Sigmoid colon (tissue), 7 donors: Measurements from ENCODE around the gene TUBA1C. TPM values are rescaled to one million over a fixed set of nuclear protein-coding genes. Genes with fewer than 3 reads are reported as not detected.

ENCODE experiments used
- DNase-seq: peaks from one replicate; pipeline ENCODE4 v3.0.0-alpha.2; 2019
- H3K27ac ChIP-seq, 4 donors: fragments of 200-600 bp; sonication (generic); one replicate each; pipeline ENCODE4 v1.5.1; 2016 to 2019; ENCODE audit warnings: mild to moderate bottlenecking in 1 of 4
- H3K27me3 ChIP-seq, 3 donors: fragments of 200-600 bp; sonication (generic); one replicate each; pipeline ENCODE4 v1.5.1; 2019; ENCODE audit warnings: mild to moderate bottlenecking in 1 of 3
- H3K36me3 ChIP-seq, 4 donors: fragments of 200-600 bp; sonication (generic); one replicate each; pipeline ENCODE4 v1.5.1; 2016 to 2019
- H3K4me1 ChIP-seq, 4 donors: fragments of 200-600 bp; sonication (generic); one replicate each; pipeline ENCODE4 v1.5.1; 2017 to 2019
- H3K4me3 ChIP-seq, 4 donors: fragments of 200-600 bp; sonication (generic); one replicate each; pipeline ENCODE4 v1.5.1; 2017 to 2019; ENCODE audit warnings: mild to moderate bottlenecking in 2 of 4, moderate library complexity in 1 of 4
- H3K9me3 ChIP-seq, 4 donors: fragments of 200-600 bp in 3 of 4; sonication (generic) in 3 of 4; one replicate each; pipeline versions ENCODE4 v1.5.1 to v1.6.1; 2013 to 2019
- EP300 ChIP-seq, 4 donors: sonication (generic); formaldehyde crosslinking; IDR thresholded peaks; one replicate each; pipeline ENCODE4 v1.6.1; 2017; ENCODE audit warnings: antibody characterized with exemption in 4 of 4
- POLR2A ChIP-seq, 2 donors: fragments of 450-650 bp; IDR thresholded peaks; one replicate each; pipeline ENCODE4 v1.6.1; 2016; ENCODE audit warnings: antibody characterized with exemption in 2 of 2, mild to moderate bottlenecking in 2 of 2, moderate library complexity in 2 of 2
- POLR2AphosphoS5 ChIP-seq, 4 donors: sonication (generic); formaldehyde crosslinking; IDR thresholded peaks; one replicate each; pipeline ENCODE4 v1.6.1; 2017; ENCODE audit warnings: antibody characterized with exemption in 4 of 4
- WGBS, 2 donors: extraction: QIAGEN DNeasy Blood & Tissue Kit; methylation state at CpG; one replicate each; pipeline ENCODE4 v1.1.7; 2013; 5-methylcytosine and 5-hydroxymethylcytosine counted together
- intact Hi-C: fragments of 100-400 bp; cut with DNase I; formaldehyde crosslinking; loops from one replicate; pipeline ENCODE4 v1.15.1; 2023
- polyA plus RNA-seq, 3 donors: library from polyadenylated mRNA; stranded (reverse); fragments of 200-250 nt; gene quantifications; one replicate each; pipeline ENCODE4 v1.2.3, GENCODE V29; 2013
- total RNA-seq, 4 donors: library from RNA; depleted of rRNA; stranded (reverse); fragments of >200 nt; gene quantifications; one replicate each; pipeline ENCODE4 v1.1.0, GENCODE V29; 2016
- TF ChIP-seq, protein P1 (sequence below), 4 experiments: fragments of 450-650 bp in 3 of 4; fragments of 200-600 bp in 1 of 4; IDR thresholded peaks; one replicate each; pipeline ENCODE4 v1.5.1; 2016 to 2019; ENCODE audit warnings: antibody characterized with exemption in 4 of 4, mild to moderate bottlenecking in 3 of 4, moderate library complexity in 2 of 4
- donor health status: healthy with polysubstance abuse.
- donor health status: Bipolar disorder and iron deficiency.
- donor health status: healthy.

The TUBA1C gene
- total and polyA plus RNA-seq, 7 donors, result 54.8 to 694 (median 108) TPM

DNA sequence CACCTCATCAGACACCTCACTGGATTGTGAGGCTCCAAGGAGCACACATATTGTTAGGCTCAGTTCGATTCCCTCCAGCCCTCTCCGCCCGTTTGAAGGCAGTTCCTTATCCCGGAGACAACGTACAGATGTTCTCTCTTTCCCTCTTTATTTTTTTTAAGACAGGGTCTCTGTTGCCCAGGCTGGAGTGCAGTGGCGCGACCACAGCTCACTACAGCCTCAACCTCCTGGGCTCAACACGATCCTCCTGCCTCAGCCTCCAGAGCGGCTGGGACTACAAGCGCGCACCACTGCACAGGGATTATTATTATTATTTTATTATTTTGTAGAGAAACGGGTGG is 57.5 kb downstream of the TUBA1C start:
- Histone ChIP-seq H3K9me3 (no peaks in the 10 kb centered on the region), H3K4me1 (peaks cover 0 to 17% (median 9%) of the 10 kb centered on the region in 4 donors), H3K27me3 (no peaks in the 10 kb centered on the region), H3K27ac (peak overlapping the region; percentile 65 to 74 (median 71)), H3K36me3 (no peaks in the 10 kb centered on the region), H3K4me3 (peak overlapping the region; percentile 45 to 64 (median 58))
- no peak for DNase-seq
- intact Hi-C loops, result no loop called here
- TF ChIP-seq, protein P1, sequence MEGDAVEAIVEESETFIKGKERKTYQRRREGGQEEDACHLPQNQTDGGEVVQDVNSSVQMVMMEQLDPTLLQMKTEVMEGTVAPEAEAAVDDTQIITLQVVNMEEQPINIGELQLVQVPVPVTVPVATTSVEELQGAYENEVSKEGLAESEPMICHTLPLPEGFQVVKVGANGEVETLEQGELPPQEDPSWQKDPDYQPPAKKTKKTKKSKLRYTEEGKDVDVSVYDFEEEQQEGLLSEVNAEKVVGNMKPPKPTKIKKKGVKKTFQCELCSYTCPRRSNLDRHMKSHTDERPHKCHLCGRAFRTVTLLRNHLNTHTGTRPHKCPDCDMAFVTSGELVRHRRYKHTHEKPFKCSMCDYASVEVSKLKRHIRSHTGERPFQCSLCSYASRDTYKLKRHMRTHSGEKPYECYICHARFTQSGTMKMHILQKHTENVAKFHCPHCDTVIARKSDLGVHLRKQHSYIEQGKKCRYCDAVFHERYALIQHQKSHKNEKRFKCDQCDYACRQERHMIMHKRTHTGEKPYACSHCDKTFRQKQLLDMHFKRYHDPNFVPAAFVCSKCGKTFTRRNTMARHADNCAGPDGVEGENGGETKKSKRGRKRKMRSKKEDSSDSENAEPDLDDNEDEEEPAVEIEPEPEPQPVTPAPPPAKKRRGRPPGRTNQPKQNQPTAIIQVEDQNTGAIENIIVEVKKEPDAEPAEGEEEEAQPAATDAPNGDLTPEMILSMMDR (IDR thresholded peaks at IDR 0.05), result no peak
- TF ChIP-seq POLR2A (IDR thresholded peaks at IDR 0.05), result no peak
- no peak for TF ChIP-seq POLR2AphosphoS5 (IDR thresholded peaks at IDR 0.05)
- no peak for TF ChIP-seq EP300 (IDR thresholded peaks at IDR 0.05)
- 39 to 41% methylated on average over 12 of the region's 12 CpGs for WGBS, 2 donors

DNA sequence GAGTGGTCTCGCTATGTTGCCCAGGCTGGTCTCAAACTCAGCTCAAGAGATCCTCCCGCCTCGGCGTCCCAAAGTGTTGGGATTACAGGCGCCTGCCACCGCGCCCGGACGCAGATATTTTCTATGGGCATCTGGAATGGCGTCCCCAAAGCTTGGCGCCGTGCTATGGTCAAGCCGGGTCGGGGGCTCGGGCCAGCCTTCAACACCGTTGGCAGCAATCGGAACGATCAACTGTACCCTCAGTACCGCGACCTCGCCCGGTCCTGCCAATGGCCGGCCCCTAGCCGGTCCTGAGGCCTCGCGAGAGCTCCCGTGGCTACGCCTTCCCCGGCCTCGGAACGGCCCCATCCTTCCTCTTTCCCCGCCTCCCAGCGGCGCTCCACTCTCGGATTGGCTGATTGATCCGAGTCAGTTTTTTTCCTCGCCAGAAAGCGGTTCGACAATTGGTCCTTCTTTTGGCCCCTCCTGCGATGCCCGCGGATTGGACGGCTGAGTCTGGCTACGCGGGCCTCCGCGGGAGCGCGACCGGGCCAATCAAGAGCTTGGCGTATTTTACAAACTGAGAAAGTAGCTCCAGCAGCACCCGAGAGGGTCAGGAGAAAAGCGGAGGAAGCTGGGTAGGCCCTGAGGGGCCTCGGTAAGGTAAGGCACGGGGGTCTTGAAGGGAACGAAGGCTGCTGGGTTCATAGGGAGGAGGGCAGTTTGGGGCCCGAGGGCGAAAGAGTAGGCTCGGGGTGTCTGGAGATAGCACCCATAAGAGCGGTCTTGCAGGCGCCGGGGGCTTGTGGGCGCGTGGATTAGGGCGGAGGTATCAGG is 58.0 kb downstream of the TUBA1C start, which contains the start of gene TROAP:
TROAP (plus strand) TSS at position 548 of the 816 bp plus-strand sequence. CDS start 354 bp downstream, outside the sequence.
- peak; percentile 99 for DNase-seq
- intact Hi-C loops, result no loop called here
- peak within 1 kb of the TSS; percentile 45 to 64 (median 58) for H3K4me3 ChIP-seq
- WGBS, 2 donors, result 0% methylated on average over 65 of the region's 65 CpGs
- H3K27me3 ChIP-seq, result no peaks in the 10 kb centered on the region
- H3K4me1 ChIP-seq, result peaks cover 0 to 17% (median 9%) of the 10 kb centered on the region in 4 donors
- H3K27ac ChIP-seq, result peak within 1 kb of the TSS; percentile 65 to 74 (median 71)
- no peaks in the 10 kb centered on the region for H3K9me3 ChIP-seq
- TF ChIP-seq POLR2A (IDR thresholded peaks at IDR 0.05) (peak; percentile 36 to 70), POLR2AphosphoS5 (IDR thresholded peaks at IDR 0.05) (peak; percentile 49 to 88 (median 72))
- TF ChIP-seq, protein P1 (IDR thresholded peaks at IDR 0.05), result no peak
- H3K36me3 ChIP-seq, result no peaks in the 10 kb centered on the region

DNA sequence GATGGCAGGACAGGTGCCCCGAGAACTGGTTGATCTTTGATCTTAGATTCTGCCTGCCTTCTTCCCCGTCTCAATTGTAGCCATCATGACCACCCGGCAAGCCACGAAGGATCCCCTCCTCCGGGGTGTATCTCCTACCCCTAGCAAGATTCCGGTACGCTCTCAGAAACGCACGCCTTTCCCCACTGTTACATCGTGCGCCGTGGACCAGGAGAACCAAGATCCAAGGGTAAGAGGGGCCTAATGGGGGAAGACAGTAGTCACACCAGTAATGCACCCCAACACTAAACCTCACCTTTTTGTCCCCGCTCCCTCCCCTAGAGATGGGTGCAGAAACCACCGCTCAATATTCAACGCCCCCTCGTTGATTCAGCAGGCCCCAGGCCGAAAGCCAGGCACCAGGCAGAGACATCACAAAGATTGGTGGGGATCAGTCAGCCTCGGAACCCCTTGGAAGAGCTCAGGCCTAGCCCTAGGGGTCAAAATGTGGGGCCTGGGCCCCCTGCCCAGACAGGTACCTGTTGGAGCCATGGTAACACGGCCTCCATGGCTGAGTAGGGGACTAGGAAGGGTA is 58.7 kb downstream of the TUBA1C start:
- DNase-seq, result peak; percentile 64
- peak overlapping the region; percentile 45 to 64 (median 58) for H3K4me3 ChIP-seq
- TF ChIP-seq, protein P1 (IDR thresholded peaks at IDR 0.05), result no peak
- TF ChIP-seq POLR2A (IDR thresholded peaks at IDR 0.05) (no peak), POLR2AphosphoS5 (IDR thresholded peaks at IDR 0.05) (no peak), EP300 (IDR thresholded peaks at IDR 0.05) (no peak)
- no peaks in the 10 kb centered on the region for H3K27me3 ChIP-seq
- H3K27ac ChIP-seq, result no peak overlapping the region
- H3K9me3 ChIP-seq, result no peaks in the 10 kb centered on the region
- no peaks in the 10 kb centered on the region for H3K36me3 ChIP-seq
- intact Hi-C loops, result no loop called here
- H3K4me1 ChIP-seq, result peaks cover 0 to 17% (median 9%) of the 10 kb centered on the region in 4 donors
- WGBS, 2 donors, result 13% methylated on average over 19 of the region's 19 CpGs

Other genes with a start within 250 kb of the TUBA1C start
- gene PRKAG1, start 246.3 kb upstream of the TUBA1C start, total RNA-seq, result 10 to 100 TPM; 49.6 to 71.3 (median 60.0) TPM
- 10 to 100 TPM; 48.6 to 71.2 (median 61.3) TPM for gene PRKAG1, start 246.3 kb upstream of the TUBA1C start, polyA plus RNA-seq
- gene KMT2D, start 204.3 kb upstream of the TUBA1C start, total RNA-seq, result 10 to 100 TPM; 18.2 to 52.9 (median 30.6) TPM
- 10 to 100 TPM in 2 of 3 donors, 1 to 10 TPM in 1; 1.8 to 61.8 (median 10.2) TPM for gene KMT2D, start 204.3 kb upstream of the TUBA1C start, polyA plus RNA-seq
- under 1 TPM in 1 of 4 donors, not detected in 3; 0.36 TPM for gene RHEBL1, start 195.1 kb upstream of the TUBA1C start, total RNA-seq
- gene RHEBL1, start 195.1 kb upstream of the TUBA1C start, polyA plus RNA-seq, result 1 to 10 TPM in 1 of 3 donors, not detected in 2; 2.2 TPM
- under 1 TPM in 2 of 4 donors, not detected in 2; 0.14 to 0.83 TPM for gene DHH, start 170.3 kb upstream of the TUBA1C start, total RNA-seq
- under 1 TPM in 1 of 3 donors, not detected in 2; 0.63 TPM for gene DHH, start 170.3 kb upstream of the TUBA1C start, polyA plus RNA-seq
- 10 to 100 TPM; 34.6 to 82.3 (median 51.5) TPM for gene LMBR1L, start 154.2 kb upstream of the TUBA1C start, total RNA-seq
- 10 to 100 TPM in 2 of 3 donors, 1 to 10 TPM in 1; 7.8 to 41.4 (median 10.2) TPM for gene LMBR1L, start 154.2 kb upstream of the TUBA1C start, polyA plus RNA-seq
- 100 to 1,000 TPM; 651 to 712 (median 682) TPM for gene TUBA1B, start 133.7 kb upstream of the TUBA1C start, total RNA-seq
- gene TUBA1B, start 133.7 kb upstream of the TUBA1C start, polyA plus RNA-seq, result 1,000 to 10,000 TPM in 1 of 3 donors, 100 to 1,000 TPM in 2; 482 to 1,083 (median 767) TPM
- gene TUBA1A, start 76.0 kb upstream of the TUBA1C start, total RNA-seq, result 100 to 1,000 TPM; 614 to 677 (median 635) TPM
- 100 to 1,000 TPM in 1 of 3 donors, 10 to 100 TPM in 2; 20.1 to 129 (median 41.4) TPM for gene TUBA1A, start 76.0 kb upstream of the TUBA1C start, polyA plus RNA-seq
- 10 to 100 TPM; 19.7 to 56.2 (median 38.6) TPM for gene PRPH, start 30.1 kb downstream of the TUBA1C start, total RNA-seq
- 10 to 100 TPM in 1 of 3 donors, 1 to 10 TPM in 1, under 1 TPM in 1; 0.46 to 31.8 (median 2.4) TPM for gene PRPH, start 30.1 kb downstream of the TUBA1C start, polyA plus RNA-seq
- under 1 TPM in 1 of 4 donors, not detected in 3; 0.36 TPM for gene TROAP, start 58.2 kb downstream of the TUBA1C start, total RNA-seq
- 10 to 100 TPM in 1 of 3 donors, 1 to 10 TPM in 2; 4.8 to 25.7 (median 5.1) TPM for gene TROAP, start 58.2 kb downstream of the TUBA1C start, polyA plus RNA-seq
- not detected for gene C1QL4, start 72.1 kb downstream of the TUBA1C start, total RNA-seq
- gene C1QL4, start 72.1 kb downstream of the TUBA1C start, polyA plus RNA-seq, result under 1 TPM in 1 of 3 donors, not detected in 2; 0.03 TPM
- under 1 TPM in 3 of 4 donors, not detected in 1; under 0.01 to 0.28 (median 0.16) TPM for gene DNAJC22, start 81.8 kb downstream of the TUBA1C start, total RNA-seq
- 10 to 100 TPM in 1 of 3 donors, 1 to 10 TPM in 2; 4.6 to 12.8 (median 7.8) TPM for gene DNAJC22, start 81.8 kb downstream of the TUBA1C start, polyA plus RNA-seq
- 10 to 100 TPM; 10.3 to 32.1 (median 13.4) TPM for gene SPATS2, start 102.4 kb downstream of the TUBA1C start, total RNA-seq
- 10 to 100 TPM in 2 of 3 donors, 1 to 10 TPM in 1; 6.9 to 13.8 (median 11.0) TPM for gene SPATS2, start 102.4 kb downstream of the TUBA1C start, polyA plus RNA-seq